ENCODE results near the gene SLC6A6. TPM values are rescaled to one million over a fixed set of nuclear protein-coding genes. Genes with fewer than 3 reads are reported as not detected.
A peak's percentile ranks its signal among the peaks of the same experiment; 100 is the strongest.

SLC6A6 gene
- total RNA-seq, 6 experiments from 2014 or later: 22.5 to 33.0 (median 28.6) TPM

DNA sequence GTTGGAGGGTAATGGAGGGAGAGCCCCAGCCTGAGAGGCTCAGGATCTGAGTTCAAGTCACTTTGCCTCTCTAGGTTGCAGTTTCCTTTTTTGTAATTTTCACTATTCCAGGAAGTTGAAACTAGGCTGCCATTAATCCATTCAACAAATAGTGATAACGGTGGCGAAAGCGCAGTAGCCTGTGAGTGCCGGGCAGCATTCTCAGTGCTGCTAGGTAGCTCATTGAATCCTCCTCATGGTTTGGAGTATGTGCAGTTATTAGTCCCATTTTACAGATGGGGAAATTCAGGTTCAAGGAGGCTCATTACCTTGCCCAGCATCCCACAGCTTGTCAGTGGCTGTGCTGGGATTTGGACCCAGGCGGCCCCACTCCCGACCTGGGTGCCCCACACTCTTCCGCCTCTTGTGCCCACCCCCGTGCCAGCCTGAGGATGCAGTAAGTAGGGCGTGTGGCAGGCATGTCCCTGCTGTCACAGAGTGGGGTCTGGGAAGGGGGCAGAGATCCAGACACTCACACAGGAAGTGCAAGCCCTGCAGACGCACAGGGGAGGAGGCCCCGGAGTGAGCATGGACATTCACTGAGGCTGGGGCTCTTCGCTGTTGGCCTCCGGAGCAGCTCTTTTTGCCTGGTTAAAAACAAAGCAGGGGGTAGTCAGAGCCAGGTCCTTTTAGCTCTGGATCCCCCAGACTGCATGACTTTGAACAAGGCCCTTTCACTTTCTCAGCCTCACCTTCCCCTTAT lies 58.8 kb downstream of the SLC6A6 start:
- H3K4me1 Mint-ChIP-seq (ENCODE audit: low read depth): peaks cover 32% of the 10 kb centered on the region
- H3K27ac Mint-ChIP-seq: peak overlapping the region; percentile 77
- no peaks in the 10 kb centered on the region for H3K9me3 Mint-ChIP-seq
- no peak for DNase-seq
- TF ChIP-seq, protein P1, sequence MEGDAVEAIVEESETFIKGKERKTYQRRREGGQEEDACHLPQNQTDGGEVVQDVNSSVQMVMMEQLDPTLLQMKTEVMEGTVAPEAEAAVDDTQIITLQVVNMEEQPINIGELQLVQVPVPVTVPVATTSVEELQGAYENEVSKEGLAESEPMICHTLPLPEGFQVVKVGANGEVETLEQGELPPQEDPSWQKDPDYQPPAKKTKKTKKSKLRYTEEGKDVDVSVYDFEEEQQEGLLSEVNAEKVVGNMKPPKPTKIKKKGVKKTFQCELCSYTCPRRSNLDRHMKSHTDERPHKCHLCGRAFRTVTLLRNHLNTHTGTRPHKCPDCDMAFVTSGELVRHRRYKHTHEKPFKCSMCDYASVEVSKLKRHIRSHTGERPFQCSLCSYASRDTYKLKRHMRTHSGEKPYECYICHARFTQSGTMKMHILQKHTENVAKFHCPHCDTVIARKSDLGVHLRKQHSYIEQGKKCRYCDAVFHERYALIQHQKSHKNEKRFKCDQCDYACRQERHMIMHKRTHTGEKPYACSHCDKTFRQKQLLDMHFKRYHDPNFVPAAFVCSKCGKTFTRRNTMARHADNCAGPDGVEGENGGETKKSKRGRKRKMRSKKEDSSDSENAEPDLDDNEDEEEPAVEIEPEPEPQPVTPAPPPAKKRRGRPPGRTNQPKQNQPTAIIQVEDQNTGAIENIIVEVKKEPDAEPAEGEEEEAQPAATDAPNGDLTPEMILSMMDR (IDR thresholded peaks at IDR 0.05): no peak
- no peak overlapping the region for H3K4me3 Mint-ChIP-seq
- peaks cover 6% of the 10 kb centered on the region for H3K27me3 Mint-ChIP-seq (ENCODE audit: insufficient read depth)
- peaks cover 20% of the 10 kb centered on the region for H3K36me3 Mint-ChIP-seq (ENCODE audit: low read depth)

DNA sequence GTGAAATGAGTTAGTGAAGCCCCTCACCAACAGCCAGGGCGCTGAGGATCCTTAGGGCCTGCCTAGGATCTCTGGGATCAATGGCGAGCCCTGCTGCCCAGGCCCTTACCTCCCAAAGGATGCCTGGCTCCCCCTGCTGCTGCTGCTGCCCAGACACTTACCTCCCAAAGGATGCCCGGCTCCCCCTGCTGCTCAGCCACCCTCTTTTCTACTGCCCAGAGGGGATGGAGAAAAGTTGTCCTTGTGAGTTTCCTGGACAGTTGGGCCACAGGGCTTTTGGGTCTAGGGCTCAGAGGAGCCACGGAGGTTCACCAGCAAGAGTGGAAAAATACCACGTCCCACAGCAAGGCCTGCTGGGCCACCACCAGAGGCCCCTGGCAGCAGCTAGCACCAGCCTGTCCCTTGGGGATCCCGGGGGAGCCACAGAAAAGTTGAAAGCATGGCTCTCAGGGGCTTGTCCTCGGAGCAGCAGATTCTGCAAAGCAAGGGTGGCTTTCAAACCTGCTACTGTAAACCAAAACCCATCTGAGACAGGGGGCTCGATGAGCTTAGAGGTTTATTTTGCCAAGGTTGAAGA lies 59.4 kb downstream of the SLC6A6 start:
- DNase-seq: peak; percentile 54
- Mint-ChIP-seq H3K9me3 (no peaks in the 10 kb centered on the region), H3K27ac (no peak overlapping the region; the same call in 1 of the 2 replicates), H3K4me1 (ENCODE audit: low read depth) (peaks cover 32% of the 10 kb centered on the region), H3K36me3 (ENCODE audit: low read depth) (peaks cover 20% of the 10 kb centered on the region), H3K27me3 (ENCODE audit: insufficient read depth) (peaks cover 6% of the 10 kb centered on the region), H3K4me3 (no peak overlapping the region)
- TF ChIP-seq, protein P1 (IDR thresholded peaks at IDR 0.05): peak; percentile 76

DNA sequence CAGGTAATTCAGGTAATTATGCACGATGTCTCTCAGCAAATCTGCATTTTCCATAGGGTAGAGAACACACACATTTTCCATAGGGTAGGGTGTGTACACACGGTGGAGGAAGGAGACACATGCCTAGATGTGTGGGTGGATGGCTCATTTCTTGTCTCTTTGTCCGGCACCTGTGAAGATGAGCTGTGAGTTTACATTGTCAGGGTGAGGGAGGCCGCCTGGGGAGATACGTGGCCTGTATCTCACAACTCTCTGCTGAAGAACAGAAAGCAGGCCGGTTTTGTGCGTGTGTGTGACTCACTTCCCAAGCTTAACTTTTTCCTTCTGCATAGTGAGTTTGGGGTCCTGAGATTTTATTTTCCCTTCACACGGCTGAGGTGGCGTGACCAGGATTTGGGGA lies 60.3 kb downstream of the SLC6A6 start:
- peaks cover 22% of the 10 kb centered on the region for H3K36me3 Mint-ChIP-seq (ENCODE audit: low read depth)
- peaks cover 32% of the 10 kb centered on the region for H3K4me1 Mint-ChIP-seq (ENCODE audit: low read depth)
- no peak for DNase-seq
- no peak overlapping the region for H3K4me3 Mint-ChIP-seq
- peak overlapping the region; percentile 54; the same call in 1 of the 2 replicates for H3K27ac Mint-ChIP-seq
- H3K27me3 Mint-ChIP-seq (ENCODE audit: insufficient read depth): peaks cover 6% of the 10 kb centered on the region
- TF ChIP-seq, protein P1 (IDR thresholded peaks at IDR 0.05): no peak
- H3K9me3 Mint-ChIP-seq: no peaks in the 10 kb centered on the region

DNA sequence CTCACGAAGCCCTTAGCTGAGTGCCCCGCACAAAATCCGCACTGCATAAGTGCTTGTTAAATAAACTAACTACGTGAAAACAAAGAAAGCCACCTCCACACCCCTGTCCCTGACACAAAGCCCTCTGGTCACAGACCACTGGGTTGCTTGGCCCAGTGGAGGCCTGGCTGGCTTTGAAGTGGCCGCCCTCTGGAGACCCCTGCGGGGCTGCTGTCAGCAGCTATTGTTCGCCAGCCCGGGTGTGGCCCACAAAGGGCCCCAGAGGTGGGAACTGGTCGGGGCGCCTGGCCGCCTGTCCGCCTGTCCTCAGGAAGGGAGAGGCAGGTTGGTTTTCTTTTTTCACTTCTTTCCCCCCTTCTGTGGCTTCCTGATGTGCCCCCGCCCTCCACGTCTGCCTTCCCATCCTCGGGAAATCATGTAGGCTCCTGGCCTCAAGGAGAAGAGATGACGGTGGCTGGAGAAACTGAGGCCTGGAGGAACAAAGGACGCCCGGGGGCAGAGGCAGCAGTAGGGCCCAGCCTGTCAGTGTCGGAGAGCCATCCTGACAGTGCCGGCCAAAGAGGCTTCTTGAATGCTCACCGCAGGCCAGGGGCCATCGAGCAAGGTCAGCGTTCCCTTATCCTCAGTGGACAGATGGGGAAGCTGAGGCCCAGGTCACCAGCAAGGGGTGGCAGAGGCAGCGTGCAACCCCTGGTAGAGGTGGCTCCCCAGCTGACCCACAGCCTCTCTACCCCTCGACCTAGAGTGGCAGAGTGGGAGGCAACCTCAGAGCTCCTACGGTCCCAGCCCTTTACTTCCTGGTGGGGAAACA lies 61.1 kb downstream of the SLC6A6 start:
- DNase-seq: no peak
- Mint-ChIP-seq H3K36me3 (ENCODE audit: low read depth) (peaks cover 22% of the 10 kb centered on the region; the same call in 1 of the 2 replicates), H3K4me3 (no peak overlapping the region), H3K4me1 (ENCODE audit: low read depth) (peaks cover 24% of the 10 kb centered on the region), H3K27ac (no peak overlapping the region), H3K27me3 (ENCODE audit: insufficient read depth) (peaks cover 6% of the 10 kb centered on the region), H3K9me3 (no peaks in the 10 kb centered on the region)
- TF ChIP-seq, protein P1 (IDR thresholded peaks at IDR 0.05): no peak

DNA sequence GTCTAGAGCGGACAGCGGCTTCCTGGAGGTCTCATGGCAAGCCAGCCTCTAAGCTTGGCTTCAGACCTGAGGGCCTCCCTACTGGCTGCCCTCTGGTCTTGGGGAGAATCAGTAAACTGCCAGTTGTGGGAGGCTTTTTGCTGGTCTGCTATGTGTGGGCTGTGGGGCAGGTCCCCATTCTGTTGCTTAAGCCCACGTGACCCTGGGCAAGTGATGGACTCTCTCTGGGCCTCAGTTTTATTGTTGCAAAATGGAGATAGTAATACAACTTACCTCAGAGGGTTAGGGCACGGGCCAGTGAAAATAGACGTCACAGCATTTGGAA lies 61.7 kb downstream of the SLC6A6 start:
- no peak for DNase-seq
- H3K27me3 Mint-ChIP-seq (ENCODE audit: insufficient read depth): peaks cover 6% of the 10 kb centered on the region
- TF ChIP-seq, protein P1 (IDR thresholded peaks at IDR 0.05): no peak
- no peak overlapping the region for H3K27ac Mint-ChIP-seq
- no peak overlapping the region for H3K4me3 Mint-ChIP-seq
- peaks cover 22% of the 10 kb centered on the region; the same call in 1 of the 2 replicates for H3K36me3 Mint-ChIP-seq (ENCODE audit: low read depth)
- H3K9me3 Mint-ChIP-seq: no peaks in the 10 kb centered on the region
- peaks cover 18% of the 10 kb centered on the region for H3K4me1 Mint-ChIP-seq (ENCODE audit: low read depth)

Measured in HFFc6 (cell line).